DMS 273 (cell line): ENCODE measurements around the gene WDR7.

Experiments used
- DNase-seq: peaks from one replicate; lab custom pipeline; 2025; ENCODE audit not compliant: unreplicated experiment; lab: John Stamatoyannopoulos, UW

Gene WDR7

GRCh38 chr18:57025540-57025939, 374.4 kb downstream of the WDR7 start:
- no peak for DNase-seq

GRCh38 chr18:57026316-57026715, 375.2 kb downstream of the WDR7 start:
- no peak for DNase-seq

DNA sequence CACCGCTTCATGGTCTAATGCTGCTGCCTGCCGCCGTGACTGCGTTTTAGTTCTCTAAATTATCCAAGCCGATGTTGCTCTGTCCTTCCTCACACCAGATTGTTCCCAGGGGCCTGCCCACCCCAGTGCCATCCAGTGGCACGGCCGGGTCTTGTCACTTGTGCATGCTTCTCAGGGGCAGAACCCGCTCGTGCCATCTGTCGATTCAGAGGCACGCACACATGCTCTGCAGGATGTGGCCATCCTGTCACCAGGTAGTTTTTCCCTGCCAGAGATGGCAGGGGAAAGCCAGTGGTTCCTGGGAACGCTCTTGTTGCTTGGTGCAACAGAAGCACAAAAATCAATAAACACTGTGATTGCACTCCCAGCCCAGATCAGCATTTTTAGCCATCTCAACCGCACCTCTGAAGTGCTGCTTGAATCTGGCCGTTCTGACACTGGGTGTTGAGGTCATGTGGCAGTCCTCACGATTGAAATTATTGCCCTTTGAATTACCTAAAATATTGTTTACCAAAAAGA, 376.1 kb downstream of the WDR7 start:
- no peak for DNase-seq

DNA sequence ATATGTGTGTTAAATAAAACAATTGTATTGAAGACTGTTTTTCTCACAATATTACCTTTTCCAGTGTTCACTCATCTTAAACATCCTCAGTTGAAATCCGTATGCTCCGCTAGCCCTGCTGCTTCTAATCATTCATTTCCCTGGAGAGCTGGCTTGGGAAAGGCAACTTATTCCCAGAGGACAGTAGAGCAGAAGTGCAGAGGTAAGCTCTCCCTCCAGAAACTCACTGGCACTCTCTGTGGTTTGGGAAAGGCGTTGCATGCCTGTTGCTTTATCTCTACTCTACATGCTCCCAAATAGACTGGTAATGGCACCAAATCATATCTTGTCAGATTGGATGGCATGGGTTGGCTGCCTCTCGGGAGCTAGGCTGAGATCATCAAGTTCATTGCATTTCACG, 378.6 kb downstream of the WDR7 start:
- peak; percentile 34 for DNase-seq

DNA sequence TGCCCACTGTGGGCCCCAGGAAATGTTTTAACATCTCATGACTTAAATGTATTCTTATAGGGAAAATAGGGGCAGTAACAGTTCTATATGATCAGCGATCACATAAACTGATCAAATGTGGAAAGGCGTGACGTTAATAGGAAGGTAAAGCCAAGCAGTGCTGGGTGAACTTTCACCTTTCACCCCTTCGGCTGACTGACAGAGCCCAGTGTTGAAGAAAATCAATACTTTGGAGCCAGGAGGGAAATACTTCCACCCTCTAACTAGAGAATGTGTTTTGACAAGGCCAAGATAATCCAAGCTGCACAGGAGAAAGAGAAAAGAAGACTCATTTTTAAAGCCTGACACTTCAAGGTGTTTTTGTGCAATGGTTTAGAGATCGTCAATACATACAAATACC, 379.3 kb downstream of the WDR7 start:
- no peak for DNase-seq

DNA sequence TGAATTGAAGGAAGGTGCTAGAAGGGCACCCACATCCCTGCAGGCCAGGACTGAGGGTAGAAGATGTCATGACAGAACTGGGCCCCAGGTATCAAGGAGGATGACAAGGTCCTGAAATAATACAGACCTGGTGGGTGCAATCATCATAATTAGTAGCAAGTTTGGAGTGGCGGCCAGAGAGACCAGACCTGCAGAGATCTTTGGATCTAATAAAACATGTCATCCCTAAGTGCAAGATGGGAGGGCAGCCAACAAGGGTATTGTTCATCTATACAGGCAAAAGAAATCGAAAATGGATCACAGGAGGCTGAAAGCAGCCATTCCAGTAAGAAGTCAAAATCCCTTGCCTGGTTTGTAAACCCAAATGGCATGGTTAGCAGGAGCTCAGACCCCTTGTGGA, 384.4 kb downstream of the WDR7 start:
- no peak for DNase-seq

DNA sequence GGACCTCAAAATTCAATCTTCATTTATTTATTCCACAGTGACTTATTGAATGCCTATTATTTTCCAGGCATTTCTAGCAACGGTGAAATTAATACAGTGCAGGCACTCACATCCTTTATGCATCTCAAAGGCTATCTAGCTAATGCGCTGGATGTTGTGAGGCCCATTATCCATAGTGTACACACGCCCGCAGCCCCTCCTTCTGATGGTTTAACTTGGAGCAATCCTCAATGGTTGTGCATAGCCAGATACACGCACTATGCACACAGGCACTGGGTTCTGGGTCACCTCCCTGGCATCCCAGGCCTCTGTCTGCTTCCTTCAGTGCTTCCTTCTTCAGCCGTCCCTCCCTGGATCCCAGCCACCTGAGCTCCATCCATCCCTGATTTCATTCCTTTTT, 387.2 kb downstream of the WDR7 start:
- no peak for DNase-seq

GRCh38 chr18:57040175-57040574, 389.0 kb downstream of the WDR7 start:
- DNase-seq: no peak

DNA sequence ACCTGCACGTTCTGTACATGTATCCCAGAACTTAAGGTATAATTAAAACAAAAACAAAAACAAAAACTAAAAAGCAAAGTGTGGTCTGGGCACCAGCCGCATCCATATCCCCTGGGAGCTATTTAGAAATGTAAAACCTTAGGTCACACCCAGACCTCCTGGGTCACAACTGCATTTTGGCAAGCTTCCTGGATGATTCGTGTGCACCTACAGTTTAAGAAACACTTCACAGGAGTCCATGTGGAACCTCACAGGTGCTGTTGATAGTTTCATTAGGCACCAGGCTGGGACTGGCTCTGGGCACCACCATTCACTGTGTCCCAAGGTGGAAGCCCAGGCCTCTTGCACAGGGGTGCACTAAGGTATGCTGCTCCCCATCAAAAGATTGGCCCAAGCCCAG, 392.1 kb downstream of the WDR7 start:
- DNase-seq: peak; percentile 49

DNA sequence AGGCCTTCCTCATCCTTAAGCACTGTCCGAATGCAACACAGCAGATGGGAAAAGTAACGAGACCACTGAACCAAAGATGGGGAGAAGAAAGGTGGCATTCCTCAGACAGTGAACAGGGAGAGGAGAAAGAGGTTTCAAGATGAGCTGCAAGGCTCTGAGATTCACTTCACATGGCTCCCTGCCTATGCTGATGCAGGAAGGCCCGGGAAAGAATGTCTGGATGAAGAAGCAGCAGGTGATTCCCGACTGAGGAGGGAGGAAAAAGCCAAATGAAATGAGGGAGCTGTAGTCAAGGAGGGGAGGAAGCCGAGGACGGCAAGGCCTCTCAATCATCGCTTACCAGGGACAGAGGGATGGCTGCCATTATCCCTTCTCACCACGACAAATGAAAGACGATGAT, 397.2 kb downstream of the WDR7 start:
- DNase-seq: no peak

DNA sequence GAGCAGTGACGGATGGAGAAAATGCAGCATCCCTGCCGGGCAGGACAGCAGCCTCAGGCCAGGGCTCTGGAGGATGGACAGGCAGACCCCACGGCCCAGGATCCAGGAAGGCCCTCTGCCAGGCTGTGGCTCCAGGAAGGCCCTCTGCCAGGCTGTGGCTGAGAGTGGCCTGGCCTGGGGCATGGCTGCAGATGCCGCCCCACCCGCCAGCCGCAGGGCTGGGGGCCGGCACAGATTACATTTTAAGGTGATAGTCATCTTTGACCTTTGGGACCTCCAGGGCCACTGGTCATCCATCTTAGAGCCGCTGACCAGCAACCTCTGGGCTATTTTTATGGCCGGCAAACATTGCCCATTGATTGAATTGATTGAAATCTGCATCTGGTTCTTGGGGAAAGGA, 397.7 kb downstream of the WDR7 start:
- DNase-seq: no peak

- DNase-seq: no peak
Observed at GRCh38 chr18:57050310-57050949, 399.3 kb downstream of the WDR7 start.

DNA sequence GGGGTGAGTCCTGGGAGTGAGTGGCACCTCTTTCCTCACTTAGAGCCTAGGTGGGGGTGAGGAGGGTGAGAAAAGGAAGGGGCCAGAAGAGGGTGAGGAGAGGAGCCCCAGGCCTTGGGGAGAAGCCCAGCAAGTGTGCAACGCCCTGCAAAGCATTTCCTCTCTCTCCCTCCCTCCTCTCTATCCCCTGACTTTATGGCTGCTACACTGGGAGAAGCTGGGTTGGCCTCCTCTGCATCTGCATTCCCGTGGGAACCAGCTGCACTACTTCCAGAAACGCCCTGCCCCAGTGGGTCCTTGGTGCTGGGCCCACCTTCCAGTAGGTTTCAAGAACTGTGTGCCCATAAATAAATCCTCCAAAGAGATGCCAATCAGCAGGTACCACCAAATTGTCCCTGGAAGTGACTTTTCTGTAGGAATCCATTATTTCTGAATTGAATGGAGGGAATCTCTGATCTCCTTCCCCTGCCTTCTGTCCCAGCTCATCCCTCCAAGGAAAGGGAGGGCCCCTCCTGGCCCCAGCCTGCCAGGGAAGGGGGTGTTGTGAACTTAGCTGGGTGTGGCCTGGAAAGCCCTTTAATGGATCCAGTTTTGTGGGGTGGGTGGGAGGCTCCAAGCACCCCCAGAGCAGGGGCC, 400.0 kb downstream of the WDR7 start:
- DNase-seq: no peak

- no peak for DNase-seq
Observed at GRCh38 chr18:57051657-57052044, 400.5 kb downstream of the WDR7 start.

DNA sequence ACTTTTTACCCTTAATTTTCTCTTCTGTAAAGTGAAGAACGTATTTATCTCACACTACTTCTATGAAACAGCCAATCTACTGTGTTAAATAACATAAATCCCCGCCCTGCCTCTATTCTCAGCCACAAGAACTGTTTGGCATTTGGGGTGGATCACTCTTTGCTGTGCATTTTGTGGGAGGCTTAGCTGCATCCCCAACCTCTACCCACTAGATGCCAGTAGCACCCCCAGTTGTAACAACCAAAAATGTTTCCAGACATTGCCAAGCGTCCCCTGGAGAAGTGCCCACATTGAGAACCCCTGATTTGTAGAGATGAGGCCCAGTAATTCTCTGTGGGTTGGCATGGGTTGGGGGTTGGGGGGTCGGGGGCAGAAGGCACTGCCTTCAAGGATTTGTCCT, 401.0 kb downstream of the WDR7 start:
- peak; percentile 21 for DNase-seq

DNA sequence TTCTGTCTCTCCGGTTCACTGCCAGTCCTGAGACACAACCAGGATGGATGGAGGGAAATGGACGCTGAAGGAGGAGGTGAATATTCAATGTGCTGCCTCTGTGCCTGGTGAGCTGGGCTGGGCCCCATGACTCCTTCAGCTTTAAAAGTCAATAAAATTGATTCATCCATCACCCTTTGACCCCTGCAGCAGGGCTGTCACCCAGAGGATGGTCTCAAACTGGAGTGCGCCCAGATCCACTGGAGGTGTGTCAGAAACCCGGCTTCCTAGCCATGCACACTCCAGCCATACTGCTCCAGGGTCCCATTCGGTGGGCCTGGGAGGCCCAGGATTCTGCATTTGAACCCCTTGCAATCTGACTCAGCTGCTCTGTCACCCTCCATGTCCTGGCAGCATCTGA, 401.6 kb downstream of the WDR7 start:
- DNase-seq: no peak

DNA sequence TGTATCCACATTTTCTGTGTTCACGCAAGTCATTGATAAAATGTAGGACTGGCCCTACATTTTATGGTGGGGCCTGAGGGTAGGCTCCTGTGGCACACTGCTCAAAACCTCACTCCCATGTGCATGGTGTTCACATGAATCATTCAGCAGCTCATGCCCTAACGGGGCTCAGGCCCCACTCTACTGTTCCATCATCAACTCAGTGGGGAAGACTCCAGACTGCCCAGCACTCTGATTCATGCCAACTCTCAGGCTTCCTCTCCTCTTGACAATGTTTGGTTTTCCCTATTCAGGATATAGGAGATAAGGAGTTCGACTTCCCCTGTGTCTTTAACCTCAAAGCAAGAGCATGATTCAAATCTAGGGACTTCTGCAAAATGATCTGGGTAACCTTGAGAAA, 403.7 kb downstream of the WDR7 start:
- DNase-seq: no peak

DNA sequence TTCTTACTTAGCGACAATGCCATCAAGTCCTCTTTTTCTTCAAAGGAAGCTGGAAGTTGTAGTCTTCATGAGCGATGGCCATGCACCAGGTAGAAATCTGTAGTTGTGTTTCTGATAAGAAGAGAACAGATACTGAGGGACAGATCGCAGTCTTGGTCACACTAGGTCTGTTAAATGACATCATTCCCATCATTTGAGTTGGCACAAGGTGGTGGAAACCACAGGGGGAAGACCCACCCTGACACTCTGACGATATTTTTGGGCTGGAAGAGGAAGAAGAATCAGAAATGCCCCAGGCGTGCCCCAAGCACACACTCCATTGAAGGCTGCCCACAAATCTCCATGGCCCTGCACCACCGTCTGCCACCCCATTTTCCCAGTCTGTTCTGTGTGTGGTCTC, 406.7 kb downstream of the WDR7 start:
- no peak for DNase-seq

DNA sequence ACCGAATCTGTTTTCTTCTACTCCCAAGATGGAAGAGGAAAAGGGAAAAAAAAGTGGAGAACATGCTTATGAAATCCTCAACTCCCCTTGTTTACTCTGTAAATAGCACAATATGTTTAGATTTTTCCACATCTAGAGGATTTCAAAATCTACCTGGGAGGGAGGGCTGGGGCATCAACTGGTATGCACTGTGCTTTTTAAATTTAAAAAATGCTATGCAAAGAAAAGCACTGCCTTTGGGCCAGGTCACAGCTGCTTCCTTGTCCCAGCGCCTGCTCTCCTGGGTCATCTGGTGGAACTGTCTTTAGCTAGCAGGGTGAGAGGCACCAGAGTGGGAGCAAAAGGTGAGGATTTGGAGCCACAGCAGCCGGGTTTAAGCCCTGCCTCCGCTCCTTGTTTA, 407.6 kb downstream of the WDR7 start:
- DNase-seq: no peak

GRCh38 chr18:57059366-57059765, 408.2 kb downstream of the WDR7 start:
- DNase-seq: no peak

DNA sequence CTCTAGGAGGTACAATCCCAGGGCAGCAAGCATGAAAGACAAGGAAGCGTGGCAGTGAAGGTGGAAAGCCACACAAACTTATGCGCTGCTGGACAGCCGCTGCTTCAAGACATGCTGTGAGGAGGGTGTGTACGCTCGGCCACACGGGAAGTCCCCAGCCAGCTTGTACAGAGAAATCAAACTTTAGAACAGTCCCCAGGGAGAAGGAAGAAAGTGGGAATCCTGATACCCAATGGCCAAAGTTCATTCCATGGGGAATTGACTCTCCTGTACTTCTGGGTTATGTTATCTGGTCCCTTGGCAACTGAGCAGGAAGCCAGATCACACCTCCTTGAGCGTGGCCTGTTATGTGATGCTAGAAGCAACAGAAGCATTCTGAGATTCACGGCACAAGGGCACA, 409.7 kb downstream of the WDR7 start:
- no peak for DNase-seq

- peak; percentile 30 for DNase-seq
Observed at GRCh38 chr18:57062178-57062577, 411.0 kb downstream of the WDR7 start.

- peak; percentile 84 for DNase-seq
Observed at GRCh38 chr18:57062844-57063243, 411.7 kb downstream of the WDR7 start.
